ENCODE measurements around the gene NOB1. TPM values are rescaled to one million over a fixed set of nuclear protein-coding genes. Genes with fewer than 3 reads are reported as not detected.
"Not testable (repeated sequence)": the region's sequence is repeated elsewhere in the genome, so short reads cannot be mapped to it uniquely, and the experiment has no call there.

The NOB1 gene
- polyA plus RNA-seq, 2 of the 4 experiments (the other 2 are of a cell fraction), result 123 to 134 TPM

DNA sequence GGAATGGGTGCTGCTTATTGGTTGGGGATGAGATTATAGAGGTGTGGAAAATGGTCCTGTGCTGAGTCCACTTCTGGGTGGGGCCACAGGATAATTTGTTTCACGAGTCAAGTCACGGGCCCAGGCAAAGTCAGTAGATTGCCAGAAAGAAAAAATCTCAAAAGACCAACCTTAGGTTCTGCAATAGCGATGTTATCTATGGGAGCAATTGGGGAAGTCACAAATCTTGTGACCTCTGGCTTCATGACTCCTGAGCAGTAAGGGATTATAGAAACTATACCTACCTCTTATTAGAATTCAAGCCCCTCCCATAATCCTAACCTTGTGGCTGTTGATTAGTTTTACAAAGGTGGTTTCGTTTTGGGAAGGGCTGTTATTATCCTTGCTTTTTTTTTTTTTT, 38.8 kb upstream of the NOB1 start:
- TF ChIP-seq ZFP36 (IDR thresholded peaks at IDR 0.05; ENCODE audit: borderline replicate concordance, partially characterized antibody) (no peak), TFCP2L1 (CRISPR knock-in tag; IDR thresholded peaks at IDR 0.05) (no peak), RFX5 (IDR thresholded peaks at IDR 0.05) (no peak), FOSB (CRISPR knock-in tag; IDR thresholded peaks at IDR 0.05) (no peak), CHD2 (IDR thresholded peaks at IDR 0.05; ENCODE audit: low read length, partially characterized antibody) (no peak), ESRRA (IDR thresholded peaks at IDR 0.05; ENCODE audit: borderline replicate concordance, low read length) (no peak), POLR2A (IDR thresholded peaks at IDR 0.05; ENCODE audit: low read length) (no peak), NFE2L2 (conservative IDR thresholded peaks at IDR 0.05; ENCODE audit: low read length) (no peak), KDM5A (IDR thresholded peaks at IDR 0.05) (no peak), POLR2AphosphoS2 (conservative IDR thresholded peaks at IDR 0.05; ENCODE audit: low read length) (no peak), CEBPB (IDR thresholded peaks at IDR 0.05) (no peak), RNF2 (IDR thresholded peaks at IDR 0.05; ENCODE audit: borderline replicate concordance, low read depth) (no peak), SREBF2 (IDR thresholded peaks at IDR 0.05) (no peak), ZC3H11A (IDR thresholded peaks at IDR 0.05) (no peak)
- TF ChIP-seq, protein P1, sequence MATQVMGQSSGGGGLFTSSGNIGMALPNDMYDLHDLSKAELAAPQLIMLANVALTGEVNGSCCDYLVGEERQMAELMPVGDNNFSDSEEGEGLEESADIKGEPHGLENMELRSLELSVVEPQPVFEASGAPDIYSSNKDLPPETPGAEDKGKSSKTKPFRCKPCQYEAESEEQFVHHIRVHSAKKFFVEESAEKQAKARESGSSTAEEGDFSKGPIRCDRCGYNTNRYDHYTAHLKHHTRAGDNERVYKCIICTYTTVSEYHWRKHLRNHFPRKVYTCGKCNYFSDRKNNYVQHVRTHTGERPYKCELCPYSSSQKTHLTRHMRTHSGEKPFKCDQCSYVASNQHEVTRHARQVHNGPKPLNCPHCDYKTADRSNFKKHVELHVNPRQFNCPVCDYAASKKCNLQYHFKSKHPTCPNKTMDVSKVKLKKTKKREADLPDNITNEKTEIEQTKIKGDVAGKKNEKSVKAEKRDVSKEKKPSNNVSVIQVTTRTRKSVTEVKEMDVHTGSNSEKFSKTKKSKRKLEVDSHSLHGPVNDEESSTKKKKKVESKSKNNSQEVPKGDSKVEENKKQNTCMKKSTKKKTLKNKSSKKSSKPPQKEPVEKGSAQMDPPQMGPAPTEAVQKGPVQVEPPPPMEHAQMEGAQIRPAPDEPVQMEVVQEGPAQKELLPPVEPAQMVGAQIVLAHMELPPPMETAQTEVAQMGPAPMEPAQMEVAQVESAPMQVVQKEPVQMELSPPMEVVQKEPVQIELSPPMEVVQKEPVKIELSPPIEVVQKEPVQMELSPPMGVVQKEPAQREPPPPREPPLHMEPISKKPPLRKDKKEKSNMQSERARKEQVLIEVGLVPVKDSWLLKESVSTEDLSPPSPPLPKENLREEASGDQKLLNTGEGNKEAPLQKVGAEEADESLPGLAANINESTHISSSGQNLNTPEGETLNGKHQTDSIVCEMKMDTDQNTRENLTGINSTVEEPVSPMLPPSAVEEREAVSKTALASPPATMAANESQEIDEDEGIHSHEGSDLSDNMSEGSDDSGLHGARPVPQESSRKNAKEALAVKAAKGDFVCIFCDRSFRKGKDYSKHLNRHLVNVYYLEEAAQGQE (IDR thresholded peaks at IDR 0.05), result no peak
- TF ChIP-seq, protein P2, sequence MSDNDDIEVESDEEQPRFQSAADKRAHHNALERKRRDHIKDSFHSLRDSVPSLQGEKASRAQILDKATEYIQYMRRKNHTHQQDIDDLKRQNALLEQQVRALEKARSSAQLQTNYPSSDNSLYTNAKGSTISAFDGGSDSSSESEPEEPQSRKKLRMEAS (IDR thresholded peaks at IDR 0.05), result no peak
- TF ChIP-seq, protein P3, sequence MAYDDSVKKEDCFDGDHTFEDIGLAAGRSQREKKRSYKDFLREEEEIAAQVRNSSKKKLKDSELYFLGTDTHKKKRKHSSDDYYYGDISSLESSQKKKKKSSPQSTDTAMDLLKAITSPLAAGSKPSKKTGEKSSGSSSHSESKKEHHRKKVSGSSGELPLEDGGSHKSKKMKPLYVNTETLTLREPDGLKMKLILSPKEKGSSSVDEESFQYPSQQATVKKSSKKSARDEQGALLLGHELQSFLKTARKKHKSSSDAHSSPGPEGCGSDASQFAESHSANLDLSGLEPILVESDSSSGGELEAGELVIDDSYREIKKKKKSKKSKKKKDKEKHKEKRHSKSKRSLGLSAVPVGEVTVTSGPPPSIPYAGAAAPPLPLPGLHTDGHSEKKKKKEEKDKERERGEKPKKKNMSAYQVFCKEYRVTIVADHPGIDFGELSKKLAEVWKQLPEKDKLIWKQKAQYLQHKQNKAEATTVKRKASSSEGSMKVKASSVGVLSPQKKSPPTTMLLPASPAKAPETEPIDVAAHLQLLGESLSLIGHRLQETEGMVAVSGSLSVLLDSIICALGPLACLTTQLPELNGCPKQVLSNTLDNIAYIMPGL (CRISPR knock-in tag; IDR thresholded peaks at IDR 0.05; ENCODE audit: borderline replicate concordance), result no peak
- ATAC-seq (no peak), FAIRE-seq (no peak), DNase-seq (ENCODE audit: low read depth in 1 of 2, low spot score in 1 of 2) (no peak)
- Histone ChIP-seq H3K9me3 (no peaks in the 10 kb centered on the region), H3K4me2 (no peak overlapping the region), H3K4me1 (no peaks in the 10 kb centered on the region), H3K4me3 (no peak overlapping the region), H3K27ac (no peak overlapping the region)
- ChIA-PET CTCF (interaction anchor here (0.6 to 9.7 kb wide), 2 partner anchors 67 to 140 kb away, joined by 4 to 288 read pairs; no protein-coding TSS in a partner anchor), POLR2A (no interaction called here)
- 97% methylated on average over 4 of the region's 4 CpGs for WGBS (ENCODE audit: missing lambda C conversion rate)

DNA sequence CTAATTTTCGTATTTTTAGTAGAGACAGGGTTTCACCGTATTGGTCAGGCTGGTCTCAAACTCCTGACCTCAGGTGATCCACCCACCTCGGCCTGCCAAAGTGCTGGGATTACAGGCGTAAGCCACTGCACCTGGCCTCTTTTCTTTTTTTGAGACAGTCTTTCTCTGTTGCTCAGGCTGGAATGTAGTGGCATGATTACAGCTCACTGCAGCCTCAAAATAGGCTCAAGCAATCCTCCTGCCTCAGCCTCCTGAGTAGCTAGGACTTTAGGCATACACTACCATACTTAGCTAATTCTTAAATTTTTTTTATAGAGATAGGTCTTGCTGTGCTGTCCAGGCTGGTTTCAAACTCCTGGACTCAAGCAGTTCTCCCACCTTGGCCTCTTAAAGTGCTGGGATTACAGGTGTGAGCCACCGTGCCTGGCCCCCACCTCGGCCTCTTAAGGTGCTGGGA, 36.7 kb upstream of the NOB1 start:
- 94% methylated on average over 6 of the region's 6 CpGs for WGBS (ENCODE audit: missing lambda C conversion rate)

DNA sequence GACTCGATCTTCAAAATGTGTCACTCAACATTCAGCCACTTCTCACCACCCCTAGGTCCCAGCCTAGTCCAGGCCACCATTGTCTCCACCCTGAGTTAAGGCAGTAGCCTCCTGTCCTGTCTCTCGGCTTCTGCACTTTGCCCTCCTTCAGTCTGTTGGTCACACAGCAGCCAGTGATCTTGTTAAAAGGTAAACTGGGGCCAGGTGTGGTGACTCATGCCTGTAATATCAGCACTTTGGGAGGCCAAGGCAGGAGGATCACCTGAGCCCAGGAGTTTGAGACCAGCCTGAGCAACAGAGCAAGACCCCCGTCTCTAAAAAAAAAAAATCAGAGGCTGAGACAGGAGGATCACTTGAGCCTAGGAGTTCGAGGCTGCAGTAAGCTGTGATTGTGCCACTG, 33.2 kb upstream of the NOB1 start:
- no peaks in the 10 kb centered on the region for H3K4me1 ChIP-seq
- 85% methylated on average over 4 of the region's 4 CpGs for WGBS (ENCODE audit: missing lambda C conversion rate)
- no peak overlapping the region for H3K4me2 ChIP-seq
- no peaks in the 10 kb centered on the region for H3K9me3 ChIP-seq
- no peak for FAIRE-seq
- no peak for ATAC-seq
- H3K4me3 ChIP-seq, result no peak overlapping the region
- ChIA-PET CTCF (interaction anchor here (1.1 to 8.4 kb wide), 4 partner anchors 9 to 142 kb away, joined by 3 to 53 read pairs (median 9); no protein-coding TSS in a partner anchor), POLR2A (no interaction called here)
- DNase-seq (ENCODE audit: low read depth in 1 of 2, low spot score in 1 of 2), result no peak
- no peak for TF ChIP-seq TFCP2L1 (CRISPR knock-in tag; IDR thresholded peaks at IDR 0.05)
- no peak for TF ChIP-seq POLR2A (IDR thresholded peaks at IDR 0.05; ENCODE audit: low read length)
- no peak for TF ChIP-seq FOSB (CRISPR knock-in tag; IDR thresholded peaks at IDR 0.05)
- TF ChIP-seq, protein P4, sequence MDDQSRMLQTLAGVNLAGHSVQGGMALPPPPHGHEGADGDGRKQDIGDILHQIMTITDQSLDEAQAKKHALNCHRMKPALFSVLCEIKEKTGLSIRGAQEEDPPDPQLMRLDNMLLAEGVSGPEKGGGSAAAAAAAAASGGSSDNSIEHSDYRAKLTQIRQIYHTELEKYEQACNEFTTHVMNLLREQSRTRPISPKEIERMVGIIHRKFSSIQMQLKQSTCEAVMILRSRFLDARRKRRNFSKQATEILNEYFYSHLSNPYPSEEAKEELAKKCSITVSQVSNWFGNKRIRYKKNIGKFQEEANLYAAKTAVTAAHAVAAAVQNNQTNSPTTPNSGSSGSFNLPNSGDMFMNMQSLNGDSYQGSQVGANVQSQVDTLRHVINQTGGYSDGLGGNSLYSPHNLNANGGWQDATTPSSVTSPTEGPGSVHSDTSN (IDR thresholded peaks at IDR 0.05), result no peak
- no peak for TF ChIP-seq NFE2L2 (conservative IDR thresholded peaks at IDR 0.05; ENCODE audit: low read length)
- H3K27ac ChIP-seq, result no peak overlapping the region

More for the DNA sequence above, 36.7 kb upstream of the NOB1 start:
- H3K27ac ChIP-seq; H3K4me2 ChIP-seq; POLR2A ChIA-PET; H3K4me3 ChIP-seq; H3K4me1 ChIP-seq; FAIRE-seq; H3K9me3 ChIP-seq; DNase-seq (ENCODE audit: low read depth in 1 of 2, low spot score in 1 of 2); ATAC-seq: not testable (repeated sequence)
- CTCF ChIA-PET, result interaction anchor here (0.6 to 1.8 kb wide), 8 partner anchors 10 to 146 kb away, joined by 3 to 9 read pairs (median 4); no protein-coding TSS in a partner anchor
